Smooth muscle cell (in vitro differentiated cells): Measurements from ENCODE around the gene RPAP3. TPM values are rescaled to one million over a fixed set of nuclear protein-coding genes. Genes with fewer than 3 reads are reported as not detected.

Source experiments
- DNase-seq: peaks from one replicate; lab custom pipeline; 2025; ENCODE audit not compliant: unreplicated experiment; lab: John Stamatoyannopoulos, UW
- H2AFZ ChIP-seq: fragments of 200-600 bp; sonication (generic); 2 replicates; pipeline ENCODE4 v1.6.0; 2016; ENCODE audit warnings: antibody characterized with exemption, low read depth, mild to moderate bottlenecking
- H3F3A ChIP-seq: fragments of 200-600 bp; sonication (generic); 2 replicates; pipeline ENCODE4 v1.6.0; 2017; ENCODE audit warnings: antibody characterized with exemption, low read depth
- H3K27ac ChIP-seq: fragments of 200-600 bp; sonication (generic); 2 replicates; pipeline ENCODE4 v1.5.1; 2016; ENCODE audit warnings: low read depth, mild to moderate bottlenecking
- H3K27me3 ChIP-seq: fragments of 200-600 bp; sonication (generic); 2 replicates; pipeline ENCODE4 v1.6.1; 2016; ENCODE audit warnings: low read depth, mild to moderate bottlenecking
- H3K36me3 ChIP-seq: fragments of 200-600 bp; sonication (generic); 2 replicates; pipeline ENCODE4 v1.5.1; 2016; ENCODE audit warnings: low read depth
- H3K4me1 ChIP-seq: fragments of 200-600 bp; sonication (generic); 2 replicates; pipeline ENCODE4 v1.5.1; 2016; ENCODE audit warnings: low read depth
- H3K4me2 ChIP-seq: fragments of 200-600 bp; sonication (generic); 2 replicates; pipeline ENCODE4 v1.6.0; 2016; ENCODE audit warnings: mild to moderate bottlenecking
- H3K4me3 ChIP-seq: fragments of 200-600 bp; sonication (generic); 2 replicates; pipeline ENCODE4 v1.5.1; 2016; ENCODE audit warnings: mild to moderate bottlenecking
- H3K79me2 ChIP-seq: fragments of 200-600 bp; sonication (generic); 2 replicates; pipeline ENCODE4 v1.6.0; 2016; ENCODE audit warnings: low read depth, mild to moderate bottlenecking
- H3K9ac ChIP-seq: fragments of 200-600 bp; sonication (generic); 2 replicates; pipeline ENCODE4 v1.6.0; 2016; ENCODE audit warnings: low read depth
- H3K9me3 ChIP-seq: fragments of 200-600 bp; sonication (generic); replicated peaks from 2 replicates; pipeline ENCODE4 v1.5.1; 2016; ENCODE audit warnings: low read depth
- H4K20me1 ChIP-seq: fragments of 200-600 bp; sonication (generic); 2 replicates; pipeline ENCODE4 v1.6.0; 2016; ENCODE audit warnings: low read depth
- WGBS: methylation state at CpG from one replicate; pipeline ENCODE4 v1.1.7; 2016; ENCODE audit warnings: low lambda C conversion rate; 5-methylcytosine and 5-hydroxymethylcytosine counted together
- polyA plus RNA-seq: library from polyadenylated mRNA; unstranded; fragments of >200 nt; fragmentation: Nextera tagmentation; extraction: Ambion mirVana; gene quantifications from 2 replicates; pipeline ENCODE4 v1.2.1, GENCODE V29; 2016
- total RNA-seq: library from RNA; depleted of rRNA; stranded (reverse); fragments of >200 nt; gene quantifications from 2 replicates; pipeline ENCODE4 v1.2.3, GENCODE V29; 2014
- TF ChIP-seq, protein P1 (sequence below): fragments of 200-600 bp; sonication (generic); IDR thresholded peaks from 2 replicates; pipeline ENCODE4 v1.5.1; 2017; ENCODE audit warnings: borderline replicate concordance, mild to moderate bottlenecking, antibody characterized with exemption; ENCODE audit not compliant: insufficient read depth, poor library complexity, severe bottlenecking

Gene RPAP3
- total and polyA plus RNA-seq, 2 experiments from 2014 or later = 17.0 to 23.0 TPM

DNA sequence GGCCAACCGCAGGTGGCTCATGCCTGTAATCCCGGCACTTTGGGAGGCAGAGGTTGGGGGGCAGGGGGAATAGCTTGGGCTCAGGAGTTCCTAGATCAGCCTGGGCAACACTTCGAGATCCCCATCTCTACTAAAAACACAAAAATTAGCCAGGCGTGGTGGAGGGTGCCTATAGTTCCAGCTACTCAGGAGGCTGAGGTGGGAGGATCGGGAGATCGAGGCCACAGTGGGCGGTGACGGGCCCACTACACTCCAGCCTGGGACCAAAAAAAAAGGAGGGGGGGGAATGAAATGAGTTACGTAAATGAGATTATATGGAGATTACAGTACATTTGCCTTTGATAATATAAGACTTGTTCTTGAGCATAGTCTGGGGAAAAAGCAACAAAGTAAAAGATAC, 1.1 kb downstream of the RPAP3 start:
- Histone ChIP-seq H3K27me3 (no peaks in the 10 kb centered on the region), H3K4me1 (peaks cover 7% of the 10 kb centered on the region), H4K20me1 (peaks cover 5% of the 10 kb centered on the region), H3F3A (peaks cover 6% of the 10 kb centered on the region), H3K79me2 (peaks cover 31% of the 10 kb centered on the region), H3K4me2 (peak overlapping the region; percentile 90), H3K9ac (no peak overlapping the region), H3K4me3 (peak overlapping the region; percentile 81), H3K9me3 (no peaks in the 10 kb centered on the region), H2AFZ (no peak overlapping the region), H3K27ac (no peak overlapping the region), H3K36me3 (no peaks in the 10 kb centered on the region)
- WGBS = 96% methylated on average over 9 of the region's 9 CpGs
- DNase-seq = no peak
- TF ChIP-seq, protein P1, sequence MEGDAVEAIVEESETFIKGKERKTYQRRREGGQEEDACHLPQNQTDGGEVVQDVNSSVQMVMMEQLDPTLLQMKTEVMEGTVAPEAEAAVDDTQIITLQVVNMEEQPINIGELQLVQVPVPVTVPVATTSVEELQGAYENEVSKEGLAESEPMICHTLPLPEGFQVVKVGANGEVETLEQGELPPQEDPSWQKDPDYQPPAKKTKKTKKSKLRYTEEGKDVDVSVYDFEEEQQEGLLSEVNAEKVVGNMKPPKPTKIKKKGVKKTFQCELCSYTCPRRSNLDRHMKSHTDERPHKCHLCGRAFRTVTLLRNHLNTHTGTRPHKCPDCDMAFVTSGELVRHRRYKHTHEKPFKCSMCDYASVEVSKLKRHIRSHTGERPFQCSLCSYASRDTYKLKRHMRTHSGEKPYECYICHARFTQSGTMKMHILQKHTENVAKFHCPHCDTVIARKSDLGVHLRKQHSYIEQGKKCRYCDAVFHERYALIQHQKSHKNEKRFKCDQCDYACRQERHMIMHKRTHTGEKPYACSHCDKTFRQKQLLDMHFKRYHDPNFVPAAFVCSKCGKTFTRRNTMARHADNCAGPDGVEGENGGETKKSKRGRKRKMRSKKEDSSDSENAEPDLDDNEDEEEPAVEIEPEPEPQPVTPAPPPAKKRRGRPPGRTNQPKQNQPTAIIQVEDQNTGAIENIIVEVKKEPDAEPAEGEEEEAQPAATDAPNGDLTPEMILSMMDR = no peak

DNA sequence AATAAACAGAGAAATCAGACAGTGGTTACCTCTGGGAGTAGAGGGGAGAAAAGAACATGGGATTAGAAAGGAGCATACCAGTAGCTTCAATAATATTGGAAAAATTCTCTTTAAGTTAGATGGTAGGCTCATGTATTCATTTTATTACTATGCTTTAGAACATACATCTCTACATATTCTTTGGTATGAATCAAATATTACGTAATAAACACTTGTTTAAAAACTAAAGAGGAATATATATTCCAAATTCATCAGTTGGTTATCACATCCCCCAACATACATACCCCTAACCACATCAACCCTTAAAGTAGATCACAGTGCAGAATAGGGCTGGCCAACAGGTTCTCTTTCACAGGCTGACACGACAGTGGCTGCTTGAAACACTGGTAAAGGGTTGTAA, 5.6 kb downstream of the RPAP3 start:
- H3K79me2 ChIP-seq = peaks cover 27% of the 10 kb centered on the region
- no peaks in the 10 kb centered on the region for H3F3A ChIP-seq
- H3K27me3 ChIP-seq = no peaks in the 10 kb centered on the region
- no peak overlapping the region for H3K9ac ChIP-seq
- no peaks in the 10 kb centered on the region for H3K4me1 ChIP-seq
- H3K4me2 ChIP-seq = no peak overlapping the region
- DNase-seq = no peak
- WGBS = 95% methylated on average over 2 of the region's 2 CpGs
- H2AFZ ChIP-seq = no peak overlapping the region
- H3K4me3 ChIP-seq = no peak overlapping the region
- H3K9me3 ChIP-seq = no peaks in the 10 kb centered on the region
- H3K27ac ChIP-seq = no peak overlapping the region
- peaks cover 5% of the 10 kb centered on the region for H4K20me1 ChIP-seq
- TF ChIP-seq, protein P1 = no peak
- peaks cover 12% of the 10 kb centered on the region for H3K36me3 ChIP-seq

DNA sequence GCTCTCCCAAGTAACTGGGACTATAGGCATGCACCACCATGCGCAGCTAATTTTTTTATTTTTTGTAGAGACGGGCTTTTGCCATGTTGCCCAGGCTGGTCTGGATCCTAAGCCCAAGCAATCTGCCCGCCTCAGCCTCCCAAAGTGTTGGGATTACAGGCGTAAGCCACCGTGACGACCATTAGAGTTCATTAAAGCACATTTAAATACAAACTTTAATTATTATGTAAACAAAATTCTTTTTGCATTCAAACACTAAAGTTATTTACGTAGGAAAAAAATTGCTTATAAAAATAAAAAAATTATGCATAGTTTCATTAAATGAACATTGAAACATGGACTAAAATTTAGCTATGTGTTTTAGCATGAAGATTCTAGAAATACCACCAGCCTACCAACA, 7.2 kb downstream of the RPAP3 start:
- H4K20me1 ChIP-seq = no peaks in the 10 kb centered on the region
- WGBS = 95% methylated on average over 7 of the region's 7 CpGs
- no peak overlapping the region for H3K9ac ChIP-seq
- H3K9me3 ChIP-seq = no peaks in the 10 kb centered on the region
- H3F3A ChIP-seq = no peaks in the 10 kb centered on the region
- TF ChIP-seq, protein P1 = no peak
- H3K36me3 ChIP-seq = peaks cover 15% of the 10 kb centered on the region
- no peak overlapping the region for H3K4me2 ChIP-seq
- H3K4me3 ChIP-seq = no peak overlapping the region
- no peaks in the 10 kb centered on the region for H3K4me1 ChIP-seq
- no peak overlapping the region for H3K27ac ChIP-seq
- H2AFZ ChIP-seq = no peak overlapping the region
- peaks cover 13% of the 10 kb centered on the region for H3K79me2 ChIP-seq
- no peak for DNase-seq
- no peaks in the 10 kb centered on the region for H3K27me3 ChIP-seq

DNA sequence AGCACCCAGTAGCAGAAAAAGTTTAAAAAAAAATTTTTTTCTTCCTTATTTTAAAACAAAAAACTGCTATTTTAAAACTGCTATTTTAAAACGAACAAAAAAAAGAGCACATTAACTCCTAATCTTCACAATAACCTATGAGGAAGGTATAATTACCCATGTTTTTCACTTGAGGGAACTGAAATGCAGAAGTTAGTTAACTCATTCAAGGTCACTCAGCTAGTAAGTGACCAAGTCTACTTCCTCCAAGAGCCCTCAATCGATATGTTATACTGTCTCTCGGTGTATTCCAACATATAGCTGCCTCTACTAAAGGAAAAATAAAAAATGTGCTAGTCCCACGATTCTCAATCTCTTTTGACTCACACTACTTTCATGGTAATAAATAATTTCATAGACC, 7.8 kb downstream of the RPAP3 start:
- TF ChIP-seq, protein P1 = no peak
- Histone ChIP-seq H2AFZ (no peak overlapping the region), H3K36me3 (peaks cover 15% of the 10 kb centered on the region), H3K27me3 (no peaks in the 10 kb centered on the region), H3K4me1 (no peaks in the 10 kb centered on the region), H3K4me3 (no peak overlapping the region), H3K79me2 (peaks cover 12% of the 10 kb centered on the region), H3K9me3 (no peaks in the 10 kb centered on the region), H3K27ac (no peak overlapping the region), H3F3A (no peaks in the 10 kb centered on the region), H3K9ac (no peak overlapping the region), H3K4me2 (no peak overlapping the region), H4K20me1 (no peaks in the 10 kb centered on the region)
- DNase-seq = no peak
- 98% methylated on average over 4 of the region's 4 CpGs for WGBS
